Keratinocyte (primary cell): ENCODE data around the gene ZNF335.

Experiments used
- EZH2 ChIP-seq: IDR thresholded peaks from one replicate; pipeline ENCODE4 v1.6.1; 2012; ENCODE audit warnings: inconsistent platforms, mild to moderate bottlenecking, low read length, moderate library complexity
- TF ChIP-seq, protein P1 (sequence below), 3 experiments: IDR thresholded peaks in 1 of 3; conservative IDR thresholded peaks in 1 of 3; optimal IDR thresholded peaks in 1 of 3; 2 replicates in 2 of 3; 3 replicates in 1 of 3; pipeline versions ENCODE3 to v1.5.1; 2011; ENCODE audit warnings: low read length in 3 of 3, mild to moderate bottlenecking in 3 of 3, moderate library complexity in 2 of 3, control low read depth in 1 of 3, inconsistent platforms in 1 of 3; ENCODE audit not compliant: insufficient read depth in 2 of 3; ENCODE audit errors: extremely low read depth in 1 of 3

DNA sequence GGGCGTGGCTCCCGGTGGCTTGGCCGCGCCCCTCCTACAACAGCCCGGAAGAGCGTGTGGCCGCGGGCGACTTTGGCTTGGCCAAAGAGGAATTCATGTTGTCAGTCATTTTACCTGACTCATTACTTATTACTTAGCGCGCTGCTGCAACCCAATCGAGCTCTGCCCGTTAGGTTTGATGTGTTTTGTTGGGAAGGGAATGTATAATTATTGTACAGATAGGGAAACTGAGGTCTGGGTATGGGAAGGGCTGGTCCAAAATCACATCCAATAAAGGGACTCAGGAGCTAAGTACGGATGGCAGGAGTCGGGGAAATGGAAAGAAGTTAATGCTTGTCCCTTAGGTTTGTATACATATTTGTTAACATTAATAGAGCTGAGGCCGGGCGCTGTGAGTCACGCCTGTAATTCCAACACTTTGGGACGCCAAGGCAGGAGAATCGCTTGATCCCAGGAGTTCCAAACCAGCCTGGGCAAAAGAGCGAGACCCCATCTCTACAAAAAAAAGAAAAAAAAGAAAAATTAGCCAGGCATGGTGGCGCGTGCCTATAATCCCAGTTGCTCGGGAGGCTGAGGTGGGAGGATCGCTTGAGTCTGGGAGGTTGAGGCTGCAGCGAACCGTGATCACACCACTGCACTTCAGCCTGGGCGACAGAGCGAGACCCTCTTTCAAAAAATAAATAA, 639 bp upstream of the ZNF335 start:
- TF ChIP-seq, protein P1, sequence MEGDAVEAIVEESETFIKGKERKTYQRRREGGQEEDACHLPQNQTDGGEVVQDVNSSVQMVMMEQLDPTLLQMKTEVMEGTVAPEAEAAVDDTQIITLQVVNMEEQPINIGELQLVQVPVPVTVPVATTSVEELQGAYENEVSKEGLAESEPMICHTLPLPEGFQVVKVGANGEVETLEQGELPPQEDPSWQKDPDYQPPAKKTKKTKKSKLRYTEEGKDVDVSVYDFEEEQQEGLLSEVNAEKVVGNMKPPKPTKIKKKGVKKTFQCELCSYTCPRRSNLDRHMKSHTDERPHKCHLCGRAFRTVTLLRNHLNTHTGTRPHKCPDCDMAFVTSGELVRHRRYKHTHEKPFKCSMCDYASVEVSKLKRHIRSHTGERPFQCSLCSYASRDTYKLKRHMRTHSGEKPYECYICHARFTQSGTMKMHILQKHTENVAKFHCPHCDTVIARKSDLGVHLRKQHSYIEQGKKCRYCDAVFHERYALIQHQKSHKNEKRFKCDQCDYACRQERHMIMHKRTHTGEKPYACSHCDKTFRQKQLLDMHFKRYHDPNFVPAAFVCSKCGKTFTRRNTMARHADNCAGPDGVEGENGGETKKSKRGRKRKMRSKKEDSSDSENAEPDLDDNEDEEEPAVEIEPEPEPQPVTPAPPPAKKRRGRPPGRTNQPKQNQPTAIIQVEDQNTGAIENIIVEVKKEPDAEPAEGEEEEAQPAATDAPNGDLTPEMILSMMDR (optimal IDR thresholded peaks at IDR 0.05 in 1 of 3, IDR thresholded peaks at IDR 0.05 in 1 of 3, conservative IDR thresholded peaks at IDR 0.05 in 1 of 3; ENCODE audit: extremely low read depth in 1 of 3, insufficient read depth in 2 of 3, low read length in 3 of 3), result no peak
- TF ChIP-seq EZH2, result no peak
